HG03442 (cell line): ENCODE measurements around the gene CFP.
"Not testable (repeated sequence)": the region's sequence is repeated elsewhere in the genome, so short reads cannot be mapped to it uniquely, and the experiment has no call there.

Experiments used
- ATAC-seq: cut with Tn5 transposase; IDR thresholded peaks from one replicate; pipeline ENCODE4 v1.9.1; 2021; ENCODE audit warnings: mild to moderate bottlenecking, moderate library complexity; ENCODE audit not compliant: unreplicated experiment

Gene CFP

GRCh38 chrX:47629419-47630200, at the start of gene CFP:
Gene CFP, minus strand, starts transcription at chrX:47629930. Its CDS starts 86 bp downstream, at chrX:47629844.
- ATAC-seq: no peak

GRCh38 chrX:47675959-47676859, 46.5 kb upstream of the CFP start:
- ATAC-seq: not testable (repeated sequence)

GRCh38 chrX:47674776-47675175, 45.0 kb upstream of the CFP start:
- ATAC-seq: no peak

GRCh38 chrX:47665797-47666196, 36.1 kb upstream of the CFP start:
- not testable (repeated sequence) for ATAC-seq

- no peak for ATAC-seq
These were observed 35.0 kb upstream of the CFP start for GRCh38 chrX:47664737-47665136.

- no peak for ATAC-seq
These were observed 32.5 kb upstream of the CFP start for GRCh38 chrX:47662144-47662657.

GRCh38 chrX:47661539-47661938, 31.8 kb upstream of the CFP start:
- ATAC-seq: no peak

- ATAC-seq: no peak
These were observed 29.6 kb upstream of the CFP start for GRCh38 chrX:47659421-47659726.

GRCh38 chrX:47658684-47659420, 29.1 kb upstream of the CFP start, which contains the start of gene UXT:
Gene UXT, minus strand, starts transcription at chrX:47659180. Its CDS starts 253 bp downstream, at chrX:47658927.
- ATAC-seq: peak; percentile 80

- no peak for ATAC-seq
These were observed 28.6 kb upstream of the CFP start for GRCh38 chrX:47658301-47658683.

- no peak for ATAC-seq
These were observed 21.5 kb upstream of the CFP start for GRCh38 chrX:47651043-47651905.

- peak; percentile 79 for ATAC-seq
These were observed 20.7 kb upstream of the CFP start, which contains the start of gene ELK1 for GRCh38 chrX:47650164-47651042. Gene ELK1, minus strand, starts transcription at chrX:47650563. Its CDS starts 9,122 bp downstream, at chrX:47641441.

- ATAC-seq: no peak
These were observed 20.0 kb upstream of the CFP start for GRCh38 chrX:47649781-47650163.

GRCh38 chrX:47649271-47649670, 19.5 kb upstream of the CFP start:
- no peak for ATAC-seq

GRCh38 chrX:47648376-47648775, 18.6 kb upstream of the CFP start:
- ATAC-seq: no peak

- no peak for ATAC-seq
These were observed 16.9 kb upstream of the CFP start for GRCh38 chrX:47646636-47647035.

GRCh38 chrX:47645530-47645929, 15.8 kb upstream of the CFP start:
- ATAC-seq: no peak

GRCh38 chrX:47644557-47645091, 14.9 kb upstream of the CFP start:
- ATAC-seq: no peak

- no peak for ATAC-seq
These were observed 14.2 kb upstream of the CFP start for GRCh38 chrX:47643926-47644325.
